ENCODE data around the gene ACAA1.
"Not testable (repeated sequence)": the region's sequence is repeated elsewhere in the genome, so short reads cannot be mapped to it uniquely, and the experiment has no call there.

The ACAA1 gene

GRCh38 chr3:38136393-38136776 lies 542 bp downstream of the ACAA1 start:
- no peak for DNase-seq (ENCODE audit: low read depth in 3 of 3)

- DNase-seq (ENCODE audit: low read depth in 3 of 3) = not testable (repeated sequence)
Observed at GRCh38 chr3:38135621-38136277, 1.2 kb downstream of the ACAA1 start.

- DNase-seq (ENCODE audit: low read depth in 3 of 3) = not testable (repeated sequence)
Observed at GRCh38 chr3:38134517-38135143, 2.3 kb downstream of the ACAA1 start.

GRCh38 chr3:38133557-38134405 lies 3.1 kb downstream of the ACAA1 start:
- no peak for DNase-seq (ENCODE audit: low read depth in 3 of 3)

DNA sequence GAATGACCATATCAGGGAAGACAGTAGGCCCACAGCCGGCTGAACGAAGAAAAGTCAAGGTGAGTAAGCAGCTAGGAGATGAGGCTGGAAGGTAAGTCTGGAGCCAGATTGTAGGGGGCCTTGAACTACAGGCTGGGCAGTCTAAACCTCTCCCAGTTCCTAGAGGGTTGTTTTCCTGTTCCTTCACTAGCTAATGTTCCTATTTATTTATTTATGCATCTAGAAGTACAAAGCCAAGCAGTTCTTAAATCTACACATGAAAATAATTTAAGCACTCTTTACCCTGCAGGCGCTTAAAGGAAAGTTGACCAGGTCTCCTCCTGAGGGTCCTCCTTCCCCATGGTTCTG lies 3.7 kb downstream of the ACAA1 start:
- no peak for DNase-seq (ENCODE audit: low read depth in 3 of 3)

GRCh38 chr3:38131621-38132369 lies 5.1 kb downstream of the ACAA1 start:
- DNase-seq (ENCODE audit: low read depth in 3 of 3) = no peak

GRCh38 chr3:38130631-38131065 lies 6.3 kb downstream of the ACAA1 start:
- DNase-seq (ENCODE audit: low read depth in 3 of 3) = no peak

DNA sequence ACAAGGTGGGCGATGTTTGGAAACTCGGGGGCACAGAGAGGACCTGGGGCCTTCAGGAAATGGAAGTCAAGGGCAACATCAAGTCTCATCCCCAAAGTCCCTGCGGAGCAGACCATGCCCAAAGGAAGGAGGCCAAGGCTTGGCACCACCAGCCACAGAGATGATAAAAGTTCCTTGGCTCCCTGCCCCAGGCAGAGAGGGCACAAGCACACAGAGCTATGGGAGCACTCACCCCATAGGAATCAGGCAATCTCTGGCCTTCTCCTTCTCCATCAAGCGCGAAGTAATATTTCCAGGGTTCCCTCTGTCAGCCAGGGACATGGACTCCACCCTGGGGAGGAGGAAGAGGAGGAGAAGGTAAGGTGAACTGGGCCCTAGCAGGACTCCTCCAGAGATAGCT lies 7.9 kb downstream of the ACAA1 start:
- no peak for DNase-seq (ENCODE audit: low read depth in 3 of 3)

GRCh38 chr3:38128303-38128655 lies 8.6 kb downstream of the ACAA1 start:
- no peak for DNase-seq (ENCODE audit: low read depth in 3 of 3)

- DNase-seq (ENCODE audit: low read depth in 3 of 3) = no peak
Observed at GRCh38 chr3:38127611-38128302, 9.2 kb downstream of the ACAA1 start.

DNA sequence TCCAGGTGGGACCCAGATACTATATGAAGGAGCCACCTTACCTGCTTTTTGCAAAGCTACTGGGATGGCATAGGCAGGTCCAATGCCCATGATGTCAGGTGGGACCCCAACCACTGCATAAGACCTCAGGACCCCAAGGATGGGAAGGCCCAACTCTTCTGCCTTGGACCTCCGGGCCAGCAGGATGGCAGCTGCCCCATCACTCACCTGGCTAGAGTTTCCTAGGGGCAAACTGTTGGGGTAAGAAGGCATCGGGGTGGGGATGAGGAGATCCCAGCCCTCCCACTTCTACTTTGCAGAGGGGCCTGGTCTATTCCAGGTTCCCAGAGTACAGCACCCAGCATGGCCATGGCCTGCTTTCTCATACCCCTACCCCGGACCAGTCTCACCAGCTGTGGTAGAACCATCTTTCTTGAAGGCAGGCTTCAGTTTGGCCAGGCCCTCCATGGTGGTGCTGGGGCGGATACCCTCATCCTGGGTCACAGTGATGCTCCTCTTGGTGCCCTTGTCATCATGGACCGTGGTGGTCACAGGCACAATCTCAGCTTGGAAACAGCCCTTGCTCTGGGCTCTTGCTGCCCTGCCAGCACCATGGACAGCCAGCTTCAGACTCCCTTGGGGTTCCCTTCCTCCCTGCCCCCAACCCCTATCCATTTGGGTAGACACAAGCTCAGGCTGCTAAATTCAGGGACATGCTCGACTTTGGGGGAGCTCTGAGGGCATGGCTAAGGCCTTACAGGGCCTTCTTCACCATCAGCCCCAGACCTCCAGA lies 10.6 kb downstream of the ACAA1 start:
- no peak for DNase-seq (ENCODE audit: low read depth in 3 of 3)

GRCh38 chr3:38125305-38126120 lies 11.4 kb downstream of the ACAA1 start:
- no peak for DNase-seq (ENCODE audit: low read depth in 3 of 3)

DNA sequence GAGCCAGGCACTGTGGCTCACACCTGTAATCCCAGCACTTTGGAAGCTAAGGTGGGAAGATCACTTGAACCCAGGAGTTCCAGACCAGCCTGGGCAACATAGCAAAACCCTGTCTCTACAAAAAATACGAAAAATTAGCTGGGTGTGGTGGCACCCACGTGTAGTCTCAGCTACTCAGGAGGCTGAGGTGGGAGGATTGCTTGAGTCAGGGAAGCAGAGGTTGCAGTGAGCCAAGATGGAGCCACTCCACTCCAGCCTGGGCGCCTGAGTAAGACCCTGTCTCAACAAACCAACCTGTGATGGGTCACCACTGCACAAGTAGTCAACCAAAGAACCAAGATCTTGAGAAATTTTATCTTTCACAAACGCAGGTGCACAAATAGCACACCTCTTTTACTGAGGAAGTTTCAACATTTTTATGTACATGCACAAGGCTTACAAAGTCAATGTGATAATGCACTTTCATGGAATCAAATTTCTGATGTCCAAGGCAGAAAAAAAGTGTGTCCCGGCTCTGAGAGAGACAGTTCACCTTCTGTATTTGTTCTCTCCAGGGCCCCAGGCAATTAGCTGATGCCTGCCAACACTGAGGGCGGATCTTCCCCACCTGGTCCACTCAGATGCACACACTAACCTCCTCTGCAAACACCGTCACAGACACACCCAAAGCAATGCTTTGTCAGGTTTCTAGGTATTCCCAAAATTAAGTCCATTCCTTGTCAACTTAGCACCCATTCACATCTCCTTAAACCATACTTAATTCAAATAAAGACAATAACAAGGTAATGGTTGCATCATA lies 12.4 kb downstream of the ACAA1 start:
- DNase-seq (ENCODE audit: low read depth in 3 of 3) = no peak

DNA sequence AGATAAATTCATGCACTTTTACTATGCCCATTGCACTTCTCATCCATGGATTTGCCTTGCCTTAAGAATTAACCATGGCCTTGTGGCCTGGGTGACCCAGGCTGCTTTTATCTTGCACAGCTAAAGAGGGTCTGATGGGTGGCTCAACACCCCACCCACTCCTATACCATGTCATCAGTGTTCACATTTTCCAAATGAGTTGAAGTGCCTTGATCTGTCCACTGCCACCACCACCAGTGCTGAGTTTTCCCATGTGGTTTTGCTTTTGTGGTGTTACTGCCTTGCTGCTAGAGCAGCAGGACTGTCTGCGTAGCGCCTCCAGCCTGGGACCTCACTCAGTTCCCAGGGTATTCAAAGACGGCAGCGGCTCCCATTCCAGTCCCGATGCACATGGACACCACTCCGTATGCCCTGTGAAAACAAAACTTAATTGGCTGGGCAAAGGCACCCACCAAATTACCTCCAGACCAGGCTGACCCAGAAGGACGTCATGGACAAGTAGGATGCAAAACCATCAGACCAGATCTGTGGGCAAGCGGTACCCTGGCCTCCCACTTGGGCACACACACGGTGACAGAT lies 14.1 kb downstream of the ACAA1 start:
- no peak for DNase-seq (ENCODE audit: low read depth in 3 of 3)

DNA sequence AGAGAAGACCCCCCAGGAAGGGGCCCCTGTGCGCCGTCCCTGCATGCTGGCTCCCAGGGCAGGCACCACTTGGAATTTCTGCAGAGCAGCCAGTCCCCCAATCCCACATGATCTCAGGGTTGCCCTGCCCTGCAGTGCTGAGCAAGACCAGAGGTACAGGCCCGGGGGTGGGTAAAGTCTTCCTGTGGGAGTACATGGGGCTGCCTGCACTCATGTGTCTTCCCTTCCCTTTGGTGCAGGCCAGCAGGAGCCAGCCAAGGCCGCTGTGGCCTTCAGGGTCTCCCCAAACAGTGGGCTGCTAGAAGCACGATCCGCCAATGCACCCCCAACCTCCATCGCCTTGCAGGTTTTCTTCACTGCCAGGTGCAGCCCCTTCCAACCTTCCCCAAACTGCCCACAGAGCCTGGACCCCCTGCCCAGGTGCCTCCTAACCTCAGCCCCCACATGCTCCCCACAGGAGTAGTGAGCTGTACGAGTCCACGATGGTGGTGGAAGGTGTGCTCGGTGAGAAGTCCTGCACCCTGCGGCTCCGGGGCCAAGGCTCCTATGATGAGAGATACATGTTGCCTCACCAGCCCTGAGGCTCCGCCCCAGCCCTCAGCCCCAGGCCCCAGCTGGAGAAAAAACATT lies 15.0 kb downstream of the ACAA1 start:
- DNase-seq (ENCODE audit: low read depth in 3 of 3) = no peak

GRCh38 chr3:38121451-38121831 lies 15.5 kb downstream of the ACAA1 start:
- DNase-seq (ENCODE audit: low read depth in 3 of 3) = no peak

DNA sequence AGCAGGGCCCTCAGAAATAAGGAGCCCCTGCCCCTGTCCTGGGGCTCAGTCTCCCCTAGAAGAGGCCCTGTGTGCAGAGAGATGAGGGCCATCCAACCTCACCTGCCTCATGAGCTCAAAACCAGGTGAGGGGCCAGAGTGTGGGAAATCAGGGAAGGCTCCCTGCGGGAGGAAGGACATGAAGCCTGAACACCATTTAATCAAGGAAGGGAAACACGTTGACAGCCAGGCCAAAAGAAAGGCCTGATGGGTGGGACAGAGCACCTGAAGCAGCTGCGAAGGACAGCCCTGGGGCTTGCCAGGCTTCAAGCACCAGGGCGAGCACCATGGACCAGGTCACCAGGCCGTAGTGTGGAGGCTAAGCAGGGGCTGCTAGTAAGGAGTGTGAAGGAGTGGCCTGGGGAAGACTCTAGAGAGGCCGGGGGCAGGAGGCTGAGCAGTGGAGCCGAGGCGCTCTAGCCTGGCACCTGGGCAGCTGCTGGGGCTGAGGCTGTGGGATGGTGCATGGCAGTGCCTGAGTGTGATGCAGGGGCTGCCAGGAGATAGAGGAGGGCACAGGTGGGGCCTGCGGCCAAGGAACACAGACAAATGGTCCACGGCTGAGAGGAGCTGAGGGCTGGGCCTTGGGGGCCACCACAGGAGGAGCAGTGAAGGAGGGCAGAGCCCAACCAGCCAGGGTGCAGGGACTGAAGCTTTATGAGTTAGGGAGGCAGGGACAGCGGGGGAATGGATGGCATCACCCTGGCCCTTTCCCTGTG lies 16.1 kb downstream of the ACAA1 start:
- DNase-seq (ENCODE audit: low read depth in 3 of 3) = no peak
